Mucosa of gallbladder (tissue), 1 donor: Measurements from ENCODE around the gene C1QTNF2. TPM values are rescaled to one million over a fixed set of nuclear protein-coding genes. Genes with fewer than 3 reads are reported as not detected.

Source experiments
- DNase-seq: peaks from one replicate; pipeline ENCODE4 v3.0.0-alpha.2; 2020; ENCODE audit warnings: low spot score
- total RNA-seq: library from RNA; stranded (reverse); gene quantifications from one replicate; pipeline ENCODE4 v1.2.1, GENCODE V29; 2021
- donor health status: DM: no; HTN: no; CAD: no.

Gene C1QTNF2, protein sequence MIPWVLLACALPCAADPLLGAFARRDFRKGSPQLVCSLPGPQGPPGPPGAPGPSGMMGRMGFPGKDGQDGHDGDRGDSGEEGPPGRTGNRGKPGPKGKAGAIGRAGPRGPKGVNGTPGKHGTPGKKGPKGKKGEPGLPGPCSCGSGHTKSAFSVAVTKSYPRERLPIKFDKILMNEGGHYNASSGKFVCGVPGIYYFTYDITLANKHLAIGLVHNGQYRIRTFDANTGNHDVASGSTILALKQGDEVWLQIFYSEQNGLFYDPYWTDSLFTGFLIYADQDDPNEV
- total RNA-seq, result 2.2 TPM

DNA sequence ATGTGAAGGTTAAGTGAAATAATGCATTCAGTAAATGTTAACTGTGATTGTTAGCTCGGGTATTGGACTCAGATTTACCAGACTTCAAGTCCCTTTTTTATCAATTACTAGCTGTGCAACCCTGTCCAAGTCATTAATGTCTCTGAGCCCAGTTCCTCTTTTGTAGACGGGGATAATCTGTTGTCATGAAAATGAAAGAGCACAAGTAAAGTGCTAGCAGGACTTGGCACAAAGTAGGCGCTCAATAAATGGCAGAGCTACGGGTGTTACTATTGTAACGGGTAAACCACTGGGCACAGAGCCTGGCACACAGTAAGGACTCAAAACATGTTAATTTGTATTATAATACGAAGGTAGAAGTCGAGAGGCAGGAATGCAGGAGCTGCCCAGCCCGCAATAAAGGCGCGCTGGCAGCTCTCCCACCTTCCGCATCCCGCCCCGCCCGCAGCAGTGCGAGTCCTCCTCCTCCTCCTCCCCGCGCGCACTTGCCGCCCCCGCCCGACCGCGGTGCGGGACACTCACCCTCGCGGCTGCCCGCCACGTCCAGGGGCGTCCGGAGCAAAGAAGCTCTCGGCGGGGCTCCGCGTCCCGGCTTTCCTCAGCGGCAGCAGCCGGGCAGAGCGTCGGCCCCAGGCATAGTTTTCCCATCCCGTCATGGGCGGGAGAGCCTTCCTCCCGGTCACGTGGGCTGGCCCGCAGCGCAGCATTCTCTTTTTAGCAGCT, at the start of gene C1QTNF2:
Gene C1QTNF2 (minus strand): TSS at position 637 of the 723 bp plus-strand sequence. CDS start 15,615 bp downstream, outside the sequence.
- peak; percentile 39 for DNase-seq

- no peak for DNase-seq
Measured at GRCh38 chr5:160420331-160420610, 49.8 kb upstream of the C1QTNF2 start.

GRCh38 chr5:160419458-160420330, 49.3 kb upstream of the C1QTNF2 start:
- no peak for DNase-seq

DNA sequence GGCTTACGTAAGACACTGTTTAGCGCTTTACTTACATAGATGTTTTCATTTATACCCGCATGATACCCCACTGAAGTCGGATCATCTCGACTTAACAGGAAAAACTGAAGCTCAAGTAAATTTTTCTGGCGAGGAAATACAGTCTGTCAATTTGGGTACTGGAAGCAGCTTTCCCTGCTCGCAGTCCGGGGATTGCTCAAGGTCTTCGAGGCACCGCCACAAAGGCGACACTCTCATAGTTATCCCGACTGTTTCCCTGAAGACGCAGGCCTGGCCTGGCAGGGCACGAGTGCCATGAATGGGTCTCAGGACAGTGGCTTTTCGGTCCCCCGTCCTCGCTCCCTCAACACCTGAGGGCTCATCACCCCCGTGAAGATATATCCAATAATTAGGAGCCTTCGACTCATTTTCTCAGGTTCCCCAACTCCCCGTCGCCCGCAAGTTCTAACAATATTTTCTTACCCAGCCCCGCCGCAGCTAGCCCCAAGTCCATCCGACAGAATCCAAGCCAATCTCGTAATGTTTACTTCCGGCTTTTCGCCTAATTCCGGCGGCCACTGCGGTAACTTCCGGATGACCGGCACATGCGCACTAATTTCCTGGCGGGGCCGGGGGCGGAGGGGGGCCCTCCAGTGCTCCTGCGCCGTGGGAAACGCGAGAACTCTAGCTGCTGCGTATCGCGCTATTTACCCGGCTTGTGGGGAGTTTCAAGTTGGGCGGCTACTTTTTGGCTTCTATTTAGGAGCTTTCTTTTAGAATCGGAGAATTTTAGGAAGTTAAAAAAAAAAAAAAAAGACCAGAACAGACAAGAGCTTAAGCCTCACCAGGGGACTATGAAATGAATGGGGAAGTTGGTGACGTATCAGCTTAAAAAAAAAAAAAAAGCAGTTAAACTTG, 48.4 kb upstream of the C1QTNF2 start, which contains the start of gene SLU7:
Gene SLU7 (minus strand): TSS at position 521 of the 897 bp plus-strand sequence. CDS start 3,787 bp downstream, outside the sequence.
- peak; percentile 95 for DNase-seq

DNA sequence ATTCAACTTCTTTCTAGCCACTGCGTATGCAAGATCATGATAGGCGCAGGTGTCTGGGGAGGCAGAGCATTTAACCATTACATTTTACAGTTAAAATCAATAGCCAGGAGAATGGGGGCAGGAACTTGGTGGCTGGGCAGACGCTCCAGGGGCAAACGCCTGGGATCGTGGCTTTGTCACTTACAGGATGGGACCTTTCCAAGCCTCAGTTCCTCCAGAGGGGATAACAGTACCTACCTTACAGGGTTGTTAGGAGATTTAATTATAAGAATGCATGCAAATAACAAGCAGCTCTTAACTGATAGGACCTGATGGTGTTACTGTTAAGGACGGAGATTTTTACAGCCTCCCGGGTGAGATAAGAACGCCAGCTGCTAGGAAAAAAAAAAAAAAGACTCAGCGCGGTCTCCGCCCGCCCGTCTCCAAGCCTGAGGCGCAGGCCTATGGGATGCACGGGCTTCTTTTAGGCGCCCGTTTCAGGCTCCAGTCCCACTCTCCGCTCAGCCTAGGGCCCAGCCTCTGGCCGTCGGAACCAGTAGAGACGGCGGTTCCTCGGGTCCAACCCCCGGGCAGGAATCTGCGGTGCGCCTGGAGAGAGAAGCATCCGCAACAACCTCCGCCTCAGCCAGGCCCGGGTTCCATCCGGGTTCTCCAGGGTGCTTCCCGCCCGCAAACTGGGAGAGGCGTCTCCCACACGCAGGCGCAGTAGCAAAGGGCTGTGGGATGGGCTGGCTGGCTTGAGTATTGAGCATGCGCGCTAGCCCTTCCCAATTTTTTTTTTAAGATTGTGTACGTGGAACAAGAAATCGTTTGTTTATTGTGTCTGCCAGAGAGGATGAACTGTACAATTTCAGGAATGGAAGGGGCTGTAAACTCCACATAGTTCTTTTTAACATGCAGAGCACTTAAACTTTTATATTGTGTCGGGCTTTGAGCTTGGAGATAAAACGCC, 29.3 kb upstream of the C1QTNF2 start, which contains the start of gene FAM200C:
Gene FAM200C (minus strand): TSS at position 653 of the 952 bp plus-strand sequence. CDS start 4,564 bp downstream, outside the sequence.
- DNase-seq, result peak; percentile 92

DNA sequence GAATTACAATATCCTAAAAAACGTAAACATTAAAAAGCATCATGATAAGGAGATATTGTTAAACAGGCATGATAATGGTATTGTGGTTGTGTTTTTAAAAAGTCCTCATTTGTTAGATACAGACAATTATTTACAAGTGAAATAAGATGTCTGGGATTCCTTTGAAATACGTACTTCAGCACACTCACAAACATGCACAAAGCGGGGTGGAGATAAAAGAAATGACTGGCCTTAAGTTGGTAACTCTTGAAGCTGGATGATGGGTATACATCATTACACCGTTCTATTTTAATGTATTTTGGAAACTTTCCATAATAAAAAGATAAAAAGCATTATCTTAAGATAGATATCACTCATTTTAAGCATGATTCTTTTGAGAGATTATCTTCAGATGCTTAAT, 28.4 kb upstream of the C1QTNF2 start:
- no peak for DNase-seq

- DNase-seq, result no peak
Measured at GRCh38 chr5:160397492-160397891, 27.1 kb upstream of the C1QTNF2 start.

DNA sequence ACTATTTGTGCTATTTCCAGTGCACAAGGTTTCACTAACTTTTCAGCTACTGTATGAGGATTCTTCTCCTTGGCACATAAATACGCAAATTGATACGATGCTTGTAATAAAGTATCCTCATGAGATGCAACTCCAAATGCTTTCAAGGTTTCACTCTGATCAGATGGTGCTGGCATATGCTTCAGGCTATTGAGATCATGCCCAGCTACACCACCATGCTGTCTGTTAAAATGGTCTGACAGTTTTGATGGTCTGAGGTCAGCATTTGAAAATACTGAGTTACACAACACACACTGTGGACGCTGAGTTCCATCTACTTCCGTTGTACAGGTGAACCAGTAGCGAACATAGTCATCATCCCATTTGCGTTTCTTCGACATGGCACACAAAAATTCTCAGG, 24.7 kb upstream of the C1QTNF2 start:
- DNase-seq, result no peak

DNA sequence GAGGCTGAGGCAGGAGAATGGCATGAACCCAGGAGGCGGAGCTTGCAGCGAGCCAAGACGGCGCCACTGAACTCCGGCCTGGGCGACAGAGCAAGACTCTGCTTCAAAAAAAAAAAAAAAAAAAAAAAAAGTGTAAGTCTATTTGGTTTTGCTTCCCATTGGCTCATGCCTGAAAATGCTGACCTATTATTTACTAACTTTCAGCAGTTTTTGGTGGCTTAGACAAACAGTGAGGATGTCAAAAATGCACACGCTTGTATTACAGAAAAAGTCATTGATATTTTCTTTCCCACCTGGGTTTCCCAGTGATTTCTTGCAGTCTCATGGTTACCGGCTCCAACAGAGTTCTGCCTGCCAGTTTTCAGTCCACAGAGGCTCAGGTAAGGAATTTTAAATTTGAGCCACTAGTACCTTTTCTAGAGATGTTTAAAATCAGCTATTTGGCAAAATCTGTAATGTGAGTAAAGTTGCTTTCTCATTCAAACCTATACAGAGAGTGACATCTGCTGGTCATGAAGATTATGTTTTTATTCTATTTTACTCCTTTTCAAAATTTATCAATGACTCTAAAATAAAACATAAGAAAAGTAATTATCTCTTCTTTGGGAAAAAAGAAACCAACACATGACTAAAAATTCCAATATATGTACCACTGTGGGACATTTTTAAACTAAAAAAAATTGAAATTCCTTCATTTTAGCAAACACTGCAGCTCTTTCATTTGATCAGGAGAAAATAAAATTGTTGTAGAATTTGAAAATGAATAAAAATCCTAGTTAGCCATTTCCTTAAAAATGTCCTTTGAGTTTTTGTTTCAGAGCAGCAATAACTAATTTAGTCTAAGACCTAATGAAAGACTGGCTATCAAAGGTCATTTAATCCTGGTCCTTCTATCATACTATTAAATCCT, 20.6 kb upstream of the C1QTNF2 start:
- DNase-seq, result no peak

GRCh38 chr5:160387445-160387844, 17.0 kb upstream of the C1QTNF2 start:
- DNase-seq, result no peak

GRCh38 chr5:160385496-160385895, 15.1 kb upstream of the C1QTNF2 start:
- no peak for DNase-seq

DNA sequence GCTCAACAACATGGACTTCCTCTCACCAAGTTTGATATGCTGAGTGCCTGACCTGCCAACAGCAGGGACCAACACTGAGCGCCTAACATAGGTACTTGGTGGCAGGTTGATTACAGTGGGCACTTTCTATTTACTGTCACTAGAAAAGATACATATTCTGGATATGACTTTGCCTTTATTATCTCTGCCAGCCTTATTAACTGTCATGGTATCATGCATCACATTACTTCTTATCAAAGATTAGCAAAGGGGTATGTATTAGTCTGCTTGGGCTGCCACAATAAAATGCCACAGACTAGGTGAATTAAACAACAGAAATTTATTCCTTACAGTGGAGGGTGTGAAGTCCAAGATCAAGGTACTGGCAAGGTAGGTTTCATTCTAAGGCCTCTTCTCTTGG, 14.3 kb upstream of the C1QTNF2 start:
- DNase-seq, result no peak

GRCh38 chr5:160382346-160382745, 11.9 kb upstream of the C1QTNF2 start:
- DNase-seq, result no peak

GRCh38 chr5:160380041-160380440, 9.6 kb upstream of the C1QTNF2 start:
- no peak for DNase-seq

DNA sequence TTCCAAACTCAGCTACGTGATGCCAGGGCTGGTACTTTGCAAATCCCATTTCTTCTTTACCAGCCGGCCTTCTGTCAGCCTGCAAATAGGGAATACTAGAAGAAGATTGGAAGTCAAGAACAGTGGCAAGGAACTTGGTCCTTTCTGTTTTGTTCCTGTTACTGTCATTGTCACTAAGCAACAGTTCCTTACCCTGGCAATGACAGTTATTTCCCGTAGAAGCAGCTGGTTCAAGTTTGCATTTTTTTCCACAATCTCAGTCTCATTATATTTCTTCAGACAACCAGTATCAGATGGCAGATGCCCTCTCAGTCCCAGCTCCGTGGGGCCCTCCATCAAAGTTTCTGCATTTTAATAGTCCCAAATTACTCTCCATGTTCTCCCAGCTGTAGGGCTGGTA, 9.1 kb upstream of the C1QTNF2 start:
- DNase-seq, result no peak

- DNase-seq, result no peak
Measured at GRCh38 chr5:160378330-160378729, 7.9 kb upstream of the C1QTNF2 start.

DNA sequence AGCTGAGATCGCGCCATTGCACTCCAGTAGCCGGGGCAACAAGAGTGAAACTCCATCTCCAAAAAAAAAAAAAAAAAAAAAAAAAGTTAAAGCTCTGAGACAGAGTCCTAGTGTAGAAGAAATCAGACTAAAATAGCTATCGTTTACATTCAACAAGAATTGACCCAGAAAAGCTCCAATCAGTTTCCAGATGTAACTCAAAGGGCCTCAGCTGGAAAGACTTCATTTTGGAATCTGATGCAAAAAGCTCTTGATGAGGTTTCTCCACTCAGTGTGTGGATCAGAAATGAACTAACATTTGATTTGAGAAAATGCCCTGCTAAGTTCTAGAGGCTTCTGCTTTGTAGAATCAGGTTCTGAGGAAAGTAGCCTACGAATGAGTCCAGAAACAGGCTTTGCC, 7.2 kb upstream of the C1QTNF2 start:
- no peak for DNase-seq

DNA sequence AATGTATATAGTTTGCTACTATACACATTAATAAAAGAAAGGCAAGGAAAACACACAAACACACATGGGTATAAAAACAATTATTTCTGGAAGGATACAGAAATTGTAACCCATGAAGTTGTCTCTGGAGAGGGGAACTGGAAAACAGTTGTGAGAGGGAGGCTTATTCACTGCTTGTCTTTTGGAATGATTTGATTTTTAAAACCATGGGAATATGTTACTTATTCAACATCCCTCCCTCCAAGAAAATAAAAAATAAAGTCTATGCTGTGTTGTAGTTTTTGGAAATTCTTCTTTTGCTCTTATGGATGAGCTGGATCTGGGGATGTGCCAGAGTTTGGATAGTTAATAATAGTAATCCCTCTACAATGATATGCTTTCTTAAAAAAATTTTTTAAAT, 6.0 kb upstream of the C1QTNF2 start:
- DNase-seq, result no peak

DNA sequence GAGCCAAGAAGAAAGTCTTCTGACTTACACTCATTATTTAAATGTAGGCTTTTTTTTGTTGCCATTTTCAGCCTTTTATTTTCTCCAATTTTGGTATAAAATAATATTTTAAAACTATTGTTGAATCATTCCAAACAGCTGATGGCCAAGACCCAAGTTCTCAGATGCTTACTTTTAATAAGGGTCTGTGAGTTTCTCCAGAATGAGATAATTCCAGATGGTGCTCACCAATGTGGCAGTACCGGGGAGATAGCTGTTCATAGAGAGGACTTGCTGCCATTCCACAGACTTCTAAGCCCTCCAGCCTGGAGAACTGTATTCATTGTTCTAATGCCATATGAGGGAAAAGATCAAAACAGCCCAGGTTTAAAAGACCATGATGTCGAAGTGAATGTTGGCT, 5.3 kb upstream of the C1QTNF2 start:
- no peak for DNase-seq
